ENCODE data around the gene EXOSC9.

GRCh38 chr4:121861426-121861825 is 60.3 kb downstream of the EXOSC9 start:
- TF ChIP-seq, protein P1, sequence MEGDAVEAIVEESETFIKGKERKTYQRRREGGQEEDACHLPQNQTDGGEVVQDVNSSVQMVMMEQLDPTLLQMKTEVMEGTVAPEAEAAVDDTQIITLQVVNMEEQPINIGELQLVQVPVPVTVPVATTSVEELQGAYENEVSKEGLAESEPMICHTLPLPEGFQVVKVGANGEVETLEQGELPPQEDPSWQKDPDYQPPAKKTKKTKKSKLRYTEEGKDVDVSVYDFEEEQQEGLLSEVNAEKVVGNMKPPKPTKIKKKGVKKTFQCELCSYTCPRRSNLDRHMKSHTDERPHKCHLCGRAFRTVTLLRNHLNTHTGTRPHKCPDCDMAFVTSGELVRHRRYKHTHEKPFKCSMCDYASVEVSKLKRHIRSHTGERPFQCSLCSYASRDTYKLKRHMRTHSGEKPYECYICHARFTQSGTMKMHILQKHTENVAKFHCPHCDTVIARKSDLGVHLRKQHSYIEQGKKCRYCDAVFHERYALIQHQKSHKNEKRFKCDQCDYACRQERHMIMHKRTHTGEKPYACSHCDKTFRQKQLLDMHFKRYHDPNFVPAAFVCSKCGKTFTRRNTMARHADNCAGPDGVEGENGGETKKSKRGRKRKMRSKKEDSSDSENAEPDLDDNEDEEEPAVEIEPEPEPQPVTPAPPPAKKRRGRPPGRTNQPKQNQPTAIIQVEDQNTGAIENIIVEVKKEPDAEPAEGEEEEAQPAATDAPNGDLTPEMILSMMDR (conservative IDR thresholded peaks at IDR 0.05; ENCODE audit: low read length), result no peak
- TF ChIP-seq EZH2phosphoT487 (IDR thresholded peaks at IDR 0.05; ENCODE audit: borderline replicate concordance, low read depth, low read length), result no peak

Data from OCI-LY7 (cell line).